GM08714 (cell line): ENCODE data around the gene OLR1.
"Not testable (repeated sequence)": the region's sequence is repeated elsewhere in the genome, so short reads cannot be mapped to it uniquely, and the experiment has no call there.

ENCODE experiments used
- H3K4me3 ChIP-seq: fragments of 200-500 bp; sonication (Bioruptor generic); 2 replicates; pipeline ENCODE4 v1.5.1; 2014; ENCODE audit warnings: mild to moderate bottlenecking, low read length, inconsistent platforms
- ZNF274 ChIP-seq: IDR thresholded peaks from 2 replicates; pipeline ENCODE4 v1.6.1; 2012; ENCODE audit warnings: mild to moderate bottlenecking, low read depth, low read length

OLR1 gene

DNA sequence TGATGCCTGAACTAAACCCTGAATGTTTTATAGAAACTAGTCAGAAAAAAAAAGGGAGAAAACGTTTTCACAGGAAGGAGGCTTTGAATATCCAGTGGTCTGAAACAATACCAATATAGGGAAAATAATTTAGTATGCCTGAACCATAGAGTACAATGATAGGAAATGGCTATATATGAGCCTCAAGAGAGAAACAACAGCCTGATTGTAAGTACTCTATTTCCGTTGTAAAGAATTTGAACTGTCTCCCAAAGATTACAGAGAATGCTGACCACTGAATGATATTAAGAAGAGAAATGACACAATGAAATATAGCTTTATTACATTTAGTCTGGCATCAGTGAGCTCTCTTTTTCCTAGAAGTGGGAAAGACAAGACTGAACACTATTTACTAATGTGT is 35.2 kb upstream of the OLR1 start:
- no peak overlapping the region for H3K4me3 ChIP-seq
- no peak for TF ChIP-seq ZNF274

GRCh38 chr12:10205220-10205807 is 33.4 kb upstream of the OLR1 start:
- TF ChIP-seq ZNF274: no peak
- H3K4me3 ChIP-seq: no peak overlapping the region

DNA sequence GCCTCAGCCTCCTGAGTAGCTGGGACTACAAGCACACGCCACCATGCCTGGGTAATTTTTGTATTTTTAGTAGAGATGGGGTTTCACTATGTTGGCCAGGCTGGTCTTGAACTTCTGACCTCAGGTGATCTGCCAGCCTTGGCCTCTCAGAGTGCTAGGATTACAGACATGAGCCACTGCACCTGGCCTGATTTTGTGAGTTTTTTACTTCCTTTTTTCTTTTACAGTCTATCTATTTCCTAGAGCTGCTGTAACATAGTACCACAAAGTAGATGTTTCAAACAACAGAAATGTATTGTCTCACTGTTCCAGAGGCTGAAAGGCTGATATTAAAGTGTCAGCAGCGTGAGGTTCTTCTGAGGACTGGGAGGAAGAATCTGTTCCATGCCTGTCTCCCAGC is 32.6 kb upstream of the OLR1 start:
- not testable (repeated sequence) for H3K4me3 ChIP-seq

DNA sequence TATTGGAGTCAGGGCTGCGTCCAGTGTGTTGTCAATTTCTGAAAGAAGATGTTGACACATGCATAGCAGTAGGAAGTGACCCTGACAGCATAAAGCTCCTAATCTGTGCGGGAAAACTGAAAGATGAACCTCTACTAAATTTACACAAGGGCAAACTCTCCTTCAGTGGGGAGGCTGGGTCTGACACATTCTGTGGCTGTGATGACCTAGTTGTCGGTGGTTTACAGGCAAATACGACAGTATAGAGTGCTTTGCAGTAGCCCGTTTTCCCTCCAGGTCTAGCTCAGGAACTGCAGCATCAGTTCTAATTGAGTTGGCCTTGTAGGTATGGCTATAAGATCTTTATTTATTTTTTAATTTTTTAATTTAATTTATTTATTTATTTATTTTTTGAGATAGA is 25.9 kb upstream of the OLR1 start:
- TF ChIP-seq ZNF274: no peak
- H3K4me3 ChIP-seq: no peak overlapping the region

GRCh38 chr12:10196210-10196609 is 24.3 kb upstream of the OLR1 start:
- no peak overlapping the region for H3K4me3 ChIP-seq
- TF ChIP-seq ZNF274: no peak

- no peak for TF ChIP-seq ZNF274
- no peak overlapping the region for H3K4me3 ChIP-seq
Observed at GRCh38 chr12:10194160-10194670, 22.3 kb upstream of the OLR1 start.

GRCh38 chr12:10191865-10192264 is 19.9 kb upstream of the OLR1 start:
- H3K4me3 ChIP-seq: no peak overlapping the region
- TF ChIP-seq ZNF274: no peak

GRCh38 chr12:10190558-10191388 is 18.8 kb upstream of the OLR1 start:
- H3K4me3 ChIP-seq: no peak overlapping the region
- no peak for TF ChIP-seq ZNF274

DNA sequence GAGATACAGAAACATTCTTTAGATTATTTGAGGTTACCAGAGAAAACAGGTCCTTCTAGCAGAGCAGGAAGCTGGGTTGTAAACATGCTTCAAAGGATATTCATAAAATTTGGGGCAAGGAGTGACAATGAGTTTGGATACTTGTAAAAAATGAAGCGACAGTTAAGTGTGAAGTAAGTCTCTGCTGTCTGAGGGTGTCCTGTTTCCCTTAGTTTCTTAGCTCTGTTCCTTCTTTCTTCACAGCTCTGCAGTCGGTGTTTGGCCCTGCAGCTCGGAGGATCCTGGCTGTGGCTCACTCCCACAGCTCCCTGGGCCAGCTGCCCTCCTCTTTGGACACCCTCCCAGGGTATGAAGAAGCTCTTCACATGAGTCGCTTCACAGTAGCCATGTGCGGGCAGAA is 17.7 kb upstream of the OLR1 start:
- no peak overlapping the region for H3K4me3 ChIP-seq
- TF ChIP-seq ZNF274: no peak

- not testable (repeated sequence) for H3K4me3 ChIP-seq
Observed at GRCh38 chr12:10186958-10187357, 15.0 kb upstream of the OLR1 start.

GRCh38 chr12:10186299-10186698 is 14.4 kb upstream of the OLR1 start:
- TF ChIP-seq ZNF274: no peak
- no peak overlapping the region for H3K4me3 ChIP-seq

DNA sequence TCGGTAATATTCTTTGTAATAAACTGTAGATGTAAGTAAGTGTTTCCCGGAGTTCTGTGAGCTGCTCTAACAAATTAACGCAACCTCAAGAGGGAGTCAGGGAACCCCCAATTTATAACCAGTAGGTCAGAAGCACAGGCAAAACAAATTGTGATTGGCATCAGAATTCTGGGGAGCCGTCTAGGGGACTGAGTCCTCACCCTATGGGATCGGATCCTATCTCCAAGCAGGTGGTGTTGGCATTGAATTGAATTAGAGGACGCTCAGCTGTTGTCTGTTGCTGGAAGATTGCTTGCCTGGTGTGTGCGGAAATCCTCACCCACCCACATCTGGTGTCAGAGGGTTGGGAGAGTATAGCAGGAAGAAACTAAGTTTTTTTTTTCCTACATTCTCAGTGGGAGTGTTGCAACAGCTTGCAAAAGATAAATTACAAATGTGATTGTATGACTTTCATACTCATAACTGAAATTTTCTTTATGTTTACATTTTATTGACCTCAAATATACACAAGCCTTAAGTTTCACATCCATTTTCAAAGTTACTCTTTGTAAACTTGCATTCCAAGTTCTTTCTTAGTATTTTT is 12.4 kb upstream of the OLR1 start:
- no peak for TF ChIP-seq ZNF274
- no peak overlapping the region for H3K4me3 ChIP-seq

DNA sequence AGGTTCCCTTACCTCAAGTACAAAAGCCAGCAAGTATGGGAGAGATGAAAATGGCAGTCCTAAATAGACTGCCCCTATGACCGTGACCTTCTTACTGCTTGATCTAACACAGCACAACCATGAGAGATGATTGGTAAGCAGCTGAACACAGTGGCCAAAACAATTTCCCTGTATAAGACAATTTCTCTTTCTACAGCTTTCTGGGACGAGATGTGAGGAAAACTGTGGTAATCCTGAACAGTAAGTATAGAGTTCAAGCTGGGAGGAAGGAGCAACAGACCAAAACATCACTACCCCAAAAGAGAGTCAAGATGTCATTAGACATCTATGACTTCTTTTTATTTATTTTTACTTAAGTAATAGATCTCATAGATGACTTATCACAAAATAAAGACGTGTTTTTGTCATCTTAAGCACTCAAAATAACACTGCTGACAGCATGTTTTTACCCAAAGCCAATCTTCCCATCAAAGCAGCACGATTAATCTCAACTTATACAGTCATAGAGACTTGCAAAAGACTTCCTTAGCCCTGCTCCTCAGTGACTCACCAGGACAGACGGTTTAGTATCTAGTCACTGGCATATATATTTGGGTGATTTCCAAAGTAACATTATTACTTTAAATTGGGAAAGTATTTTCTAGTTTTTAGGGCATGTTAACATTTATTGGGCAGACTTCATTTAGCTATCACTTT is 10.6 kb upstream of the OLR1 start:
- TF ChIP-seq ZNF274: no peak

DNA sequence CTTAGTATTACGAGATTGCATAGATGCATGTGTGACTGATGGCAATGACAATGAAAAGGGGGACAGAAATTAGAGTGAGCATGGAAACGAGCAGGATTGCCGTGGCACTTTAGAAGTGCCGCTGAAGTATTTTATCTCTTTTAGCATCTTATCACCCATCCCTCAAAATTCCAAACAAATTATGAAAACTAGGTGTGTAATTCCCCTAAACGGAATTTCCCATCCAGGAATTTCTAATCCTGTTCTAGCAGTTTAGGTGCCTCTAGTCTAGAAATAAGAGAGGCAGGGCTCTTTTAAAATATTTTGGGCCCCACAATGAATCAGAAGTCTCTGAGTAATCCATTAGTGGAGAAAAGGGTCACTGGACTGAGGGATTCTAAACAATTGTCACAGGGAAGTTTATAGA is 7.8 kb upstream of the OLR1 start:
- H3K4me3 ChIP-seq: no peak overlapping the region
- TF ChIP-seq ZNF274: no peak

More for the DNA sequence above, 10.6 kb upstream of the OLR1 start:
- no peak overlapping the region for H3K4me3 ChIP-seq

DNA sequence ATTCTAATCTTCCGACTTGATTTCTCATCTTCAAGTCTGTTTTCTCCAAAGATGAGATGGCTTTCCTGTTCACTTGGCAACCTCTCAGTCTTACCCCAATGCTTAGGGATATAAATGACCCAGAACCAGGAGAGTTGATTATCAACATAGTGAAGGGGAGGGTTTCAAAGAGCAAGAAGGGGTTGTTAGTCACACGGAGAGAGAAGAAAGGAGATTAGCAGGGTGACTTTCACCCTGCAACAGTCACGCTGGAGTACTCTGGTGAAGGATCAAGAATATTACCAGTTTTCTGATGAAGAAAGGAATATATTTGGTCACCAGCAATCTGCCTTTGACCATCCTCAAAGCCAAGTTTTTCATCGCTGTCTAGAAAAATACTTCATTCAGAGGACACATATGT is 6.9 kb upstream of the OLR1 start, which contains the start of gene TMEM52B:
Gene TMEM52B, plus strand, starts transcription at position 212 of the 400 bp plus-strand sequence. CDS start 543 bp downstream, outside the sequence.
- H3K4me3 ChIP-seq: no peak within 1 kb of the TSS
- TF ChIP-seq ZNF274: no peak
